Cortex of kidney (tissue), 1 donor: Measurements from ENCODE around the gene LRFN5.

Experiments
- DNase-seq: peaks from one replicate; lab custom pipeline; 2025; lab: John Stamatoyannopoulos, UW

The LRFN5 gene

GRCh38 chr14:41773536-41774279 lies 167.0 kb downstream of the LRFN5 start:
- no peak for DNase-seq

DNA sequence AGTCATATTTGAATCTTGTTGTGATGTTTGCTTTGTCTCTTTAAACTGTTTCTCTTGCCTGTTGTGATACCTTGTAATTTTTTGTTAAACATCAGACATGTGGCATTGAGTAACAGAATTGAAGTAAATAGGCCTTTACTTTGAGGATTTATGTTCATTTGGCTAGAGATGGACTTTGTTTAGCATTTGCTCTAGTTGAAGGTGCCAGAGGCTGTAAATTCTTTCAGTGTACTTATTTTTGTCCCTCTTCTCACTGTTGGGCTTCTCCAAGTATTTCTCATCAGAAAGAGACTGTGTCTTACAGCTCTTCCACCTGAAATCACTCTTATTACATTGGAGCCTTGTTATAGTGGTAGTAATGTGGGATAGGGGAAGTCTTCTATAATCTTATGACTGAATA lies 175.8 kb downstream of the LRFN5 start:
- no peak for DNase-seq

DNA sequence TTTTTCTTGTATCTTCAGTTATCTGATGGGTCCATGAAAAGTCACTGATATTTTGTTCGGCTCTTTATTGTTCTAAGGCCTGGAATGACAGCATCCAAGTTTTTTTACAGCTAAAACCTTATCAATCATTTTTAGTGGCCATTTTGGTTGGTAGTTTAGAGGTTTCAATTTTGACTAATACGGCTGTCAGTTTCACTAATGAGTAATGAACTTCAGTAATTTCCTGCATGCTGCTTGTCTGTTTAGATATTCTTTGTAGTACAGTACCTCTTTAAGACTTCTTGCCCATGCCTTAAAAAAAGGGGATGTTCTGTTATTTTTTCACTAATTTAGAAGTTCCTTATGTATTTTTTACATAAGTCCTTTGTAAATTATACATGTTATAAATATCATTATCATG lies 176.7 kb downstream of the LRFN5 start:
- no peak for DNase-seq

DNA sequence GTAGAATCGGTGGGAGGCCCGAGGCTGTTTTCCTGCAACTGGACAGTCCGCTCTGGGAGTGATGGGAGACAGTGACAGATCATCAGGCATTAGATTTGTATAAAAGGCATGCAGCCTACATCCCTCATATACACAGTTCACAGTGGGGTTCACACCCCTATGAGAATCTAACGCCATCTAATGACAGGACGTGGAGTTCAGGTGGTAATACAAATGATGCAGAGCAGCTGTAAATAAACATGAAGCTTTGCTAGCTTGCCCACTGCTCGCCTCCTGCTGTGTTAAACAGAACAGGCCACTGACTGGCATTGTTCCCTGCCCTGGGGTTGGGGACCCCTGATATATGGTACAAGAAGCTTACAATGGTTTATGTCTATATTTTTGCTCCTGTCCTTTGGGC lies 179.0 kb downstream of the LRFN5 start:
- no peak for DNase-seq

DNA sequence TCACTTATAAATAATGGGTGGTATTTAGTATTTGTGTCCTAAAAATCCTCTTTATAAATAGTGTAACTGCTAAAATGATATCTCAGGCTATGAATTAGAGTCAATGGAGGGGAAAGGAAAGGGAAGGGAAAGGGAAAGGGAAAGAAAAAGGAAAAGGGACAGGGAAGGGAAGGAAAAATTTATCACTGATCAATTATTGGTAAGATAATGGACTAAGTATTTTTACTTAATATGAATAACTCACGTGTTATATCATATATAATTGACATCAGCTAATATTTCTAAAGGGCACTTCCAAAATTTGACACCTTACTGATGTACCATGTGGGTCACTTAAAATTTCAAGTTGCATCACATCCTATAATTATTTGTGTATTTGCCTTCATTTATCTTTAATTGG lies 193.1 kb downstream of the LRFN5 start:
- no peak for DNase-seq

- DNase-seq = no peak
These were observed 199.0 kb downstream of the LRFN5 start for GRCh38 chr14:41805633-41806032.

DNA sequence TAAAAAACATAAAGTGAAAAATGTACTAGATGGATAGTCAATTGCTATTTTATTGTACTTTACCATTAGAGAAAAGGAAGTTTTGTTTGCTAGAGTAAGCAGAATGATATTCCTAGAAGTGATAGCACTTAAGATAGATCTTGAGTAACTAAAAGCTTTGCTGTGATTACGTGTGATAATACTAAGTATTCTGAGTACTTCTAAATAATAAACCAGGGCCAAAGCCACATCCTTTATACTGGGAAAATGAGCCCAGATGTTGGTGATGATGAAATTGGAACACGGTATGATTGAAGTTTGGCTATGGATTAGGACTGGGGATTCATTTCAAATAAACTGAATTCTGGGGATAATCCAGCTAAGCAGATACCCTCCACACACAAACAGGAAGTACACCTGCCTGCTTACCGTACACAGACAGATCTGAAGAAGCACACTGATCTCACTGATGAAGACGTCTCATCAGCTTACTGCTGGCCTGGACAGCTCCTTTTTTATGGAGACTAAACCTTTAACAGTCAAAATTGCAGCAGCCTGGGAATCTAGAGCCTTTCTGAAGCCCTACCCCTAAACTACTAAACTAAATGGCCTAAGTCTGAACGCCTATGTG lies 199.8 kb downstream of the LRFN5 start:
- no peak for DNase-seq

DNA sequence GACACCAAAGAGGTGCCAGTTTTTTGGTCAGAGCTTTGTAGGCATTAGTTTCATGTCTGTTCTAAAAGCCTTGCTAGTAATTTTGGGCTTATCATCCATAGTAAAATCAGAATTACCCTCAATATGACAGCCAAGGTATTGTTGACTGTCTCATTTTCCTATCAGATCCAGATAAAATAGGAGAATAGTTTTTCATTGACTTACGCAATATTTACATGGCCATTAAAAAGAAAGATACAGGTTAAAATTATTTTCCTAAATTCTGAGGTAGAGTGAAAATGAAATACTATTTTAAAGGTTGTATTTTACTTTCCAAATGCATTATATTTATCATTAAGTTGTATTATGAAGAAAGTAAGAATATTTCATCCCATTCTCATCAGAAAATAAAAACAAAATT lies 203.7 kb downstream of the LRFN5 start:
- no peak for DNase-seq

DNA sequence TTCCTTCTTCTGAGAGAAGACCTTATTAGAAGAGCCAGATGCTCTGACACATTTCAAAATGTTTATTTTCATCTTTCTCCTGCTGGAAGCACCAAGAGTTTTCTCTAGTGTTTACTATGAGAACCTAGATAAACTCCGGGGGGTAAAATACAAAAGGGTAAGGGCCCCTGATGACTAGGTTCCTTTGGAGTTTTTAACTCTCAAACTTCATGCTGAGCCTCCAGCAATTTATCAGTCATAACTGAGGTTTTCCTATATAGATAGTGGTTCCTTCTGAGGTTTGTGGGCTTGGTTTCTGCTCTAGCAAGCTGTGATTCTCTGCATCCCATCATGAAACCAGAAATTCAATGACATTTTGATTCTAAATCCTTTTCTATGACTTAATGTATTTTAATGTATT lies 210.9 kb downstream of the LRFN5 start:
- DNase-seq = no peak

GRCh38 chr14:41824441-41824840 lies 217.8 kb downstream of the LRFN5 start:
- DNase-seq = no peak

DNA sequence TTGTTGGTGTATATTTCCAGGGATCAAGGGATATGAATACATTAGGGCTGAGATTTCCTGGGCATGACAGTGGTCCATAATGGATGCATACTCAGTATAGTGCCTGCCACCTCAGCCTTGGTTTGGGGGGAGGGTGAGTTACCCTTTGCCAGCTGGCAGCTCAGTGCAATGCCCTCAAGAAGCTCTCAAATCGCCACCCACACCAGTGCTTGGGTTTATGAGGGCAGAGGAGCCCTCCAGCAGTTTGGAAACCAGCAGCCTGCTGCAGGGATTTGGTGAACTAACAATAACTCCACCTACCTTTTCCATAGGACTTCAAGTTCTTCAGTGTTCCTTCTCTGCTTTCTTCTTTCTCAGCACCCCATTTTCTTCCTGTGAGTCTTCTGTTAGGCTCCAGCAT lies 218.9 kb downstream of the LRFN5 start:
- DNase-seq = no peak

DNA sequence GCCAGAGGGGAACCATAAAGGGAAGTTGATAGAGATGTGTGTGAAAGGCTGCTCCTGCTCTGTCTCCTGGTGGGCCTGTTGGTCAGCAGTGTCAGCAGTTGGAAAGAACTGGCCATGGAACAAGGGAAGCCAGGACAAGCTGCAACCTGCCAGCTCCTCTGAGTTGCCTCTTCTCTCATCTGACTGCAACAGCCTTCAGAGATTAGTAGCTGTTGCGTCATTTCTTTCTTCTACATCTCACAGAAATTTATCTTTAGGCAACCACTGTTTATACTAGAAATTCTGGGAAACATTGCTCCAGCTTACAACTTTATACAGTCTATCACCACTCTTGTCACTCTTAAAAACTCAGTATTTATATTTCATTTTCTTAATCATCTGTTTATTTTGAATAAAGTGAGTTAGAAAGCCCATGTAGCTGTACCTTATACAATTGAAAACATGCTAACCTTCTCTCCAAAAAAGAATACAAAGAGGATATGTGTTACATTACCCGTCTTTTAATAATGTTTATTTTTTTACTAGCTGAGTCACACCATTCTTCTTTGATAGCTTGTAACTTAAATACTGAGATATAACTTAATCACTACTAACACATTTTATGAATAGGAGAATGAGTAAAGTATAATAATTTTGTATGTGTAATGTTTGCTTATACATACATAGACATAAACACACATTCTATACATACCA lies 224.2 kb downstream of the LRFN5 start:
- DNase-seq = no peak

- DNase-seq = no peak
These were observed 233.0 kb downstream of the LRFN5 start for GRCh38 chr14:41839661-41840060.

DNA sequence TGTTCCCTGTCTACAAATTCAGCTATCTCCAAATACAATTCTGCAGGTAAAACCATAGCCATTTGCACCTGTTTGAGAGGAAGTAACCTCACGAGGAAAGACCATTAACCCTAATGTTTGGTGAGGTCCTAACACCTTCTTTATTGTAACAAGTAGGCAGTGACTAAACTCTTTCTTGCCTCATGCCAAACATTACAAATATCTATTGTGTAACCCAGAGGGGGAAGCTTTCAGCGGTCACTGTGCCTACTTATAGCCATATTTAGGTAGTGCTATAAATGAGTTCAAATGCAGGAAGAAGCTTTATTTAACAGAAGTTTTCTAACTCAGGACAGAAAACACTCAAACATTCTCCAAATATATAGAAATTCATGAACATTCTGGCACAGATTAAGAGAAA lies 252.7 kb downstream of the LRFN5 start:
- no peak for DNase-seq

DNA sequence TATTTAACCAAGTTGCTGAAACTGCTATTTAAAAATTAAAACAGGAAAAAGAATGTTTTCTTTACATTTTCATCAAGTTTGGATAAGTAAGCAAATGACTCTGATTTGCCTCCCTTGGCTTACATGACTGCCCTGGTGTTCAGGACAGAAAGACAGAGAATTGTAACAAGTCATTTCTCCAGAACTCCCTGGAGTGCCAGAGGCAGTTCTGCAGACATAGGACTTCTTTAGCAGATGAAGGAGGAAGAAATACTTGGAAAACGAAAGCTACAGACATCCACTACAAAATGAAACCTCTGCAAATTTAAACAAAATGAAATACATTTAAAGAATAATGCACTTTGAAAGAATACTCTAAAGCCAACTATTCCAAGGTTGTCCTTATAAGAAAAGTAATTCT lies 253.9 kb downstream of the LRFN5 start:
- DNase-seq = no peak

- DNase-seq = no peak
These were observed 259.2 kb downstream of the LRFN5 start for GRCh38 chr14:41865894-41866293.

DNA sequence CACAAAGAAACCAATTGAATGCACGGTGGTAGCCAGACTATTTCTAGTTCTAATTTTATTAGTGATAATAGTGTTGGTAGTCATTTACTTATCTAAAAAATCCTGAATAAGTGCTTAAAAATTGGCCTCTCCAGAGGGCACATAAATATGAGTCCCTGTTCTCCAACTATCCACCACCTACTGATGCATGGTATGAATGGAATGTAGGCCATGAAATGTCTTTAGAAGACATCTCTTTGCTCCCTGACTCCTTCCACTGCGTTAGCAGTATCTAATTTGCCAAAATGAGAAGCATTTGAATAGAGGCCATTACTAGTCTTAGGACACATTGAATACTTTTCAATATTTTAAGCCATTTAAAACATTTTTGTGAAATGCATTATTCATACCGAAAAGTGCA lies 261.7 kb downstream of the LRFN5 start:
- no peak for DNase-seq

GRCh38 chr14:41872931-41873685 lies 266.4 kb downstream of the LRFN5 start:
- no peak for DNase-seq

DNA sequence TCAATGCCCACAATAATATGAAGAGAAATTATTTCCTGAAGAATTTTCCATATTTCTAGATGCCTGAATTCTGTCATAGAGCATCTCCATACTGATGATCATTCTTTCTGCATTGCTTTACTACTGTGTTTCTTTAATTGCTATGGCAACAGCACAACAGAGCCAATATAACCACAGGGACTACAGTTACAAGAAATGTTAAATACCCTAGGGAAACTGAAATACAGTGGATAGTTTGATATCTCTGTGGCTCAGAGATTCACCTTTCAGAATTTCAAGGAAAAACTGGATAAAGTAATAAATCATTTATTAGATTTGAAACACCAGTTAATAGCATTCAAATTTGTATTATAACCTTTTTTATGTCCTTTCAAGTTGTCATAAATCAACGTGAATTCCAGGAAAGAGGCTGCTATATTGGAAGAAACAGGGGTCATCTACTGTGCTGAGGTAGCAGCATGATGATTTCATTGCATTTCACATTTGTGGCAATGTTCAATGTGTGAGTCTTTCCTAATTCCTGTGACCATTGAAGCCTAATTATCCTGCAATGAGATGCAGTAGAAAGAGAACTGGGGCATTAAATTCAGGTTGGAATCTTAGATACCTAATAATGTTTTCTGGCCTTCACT lies 267.1 kb downstream of the LRFN5 start:
- DNase-seq = no peak

- no peak for DNase-seq
These were observed 268.4 kb downstream of the LRFN5 start for GRCh38 chr14:41875116-41875515.

- DNase-seq = no peak
These were observed 271.6 kb downstream of the LRFN5 start for GRCh38 chr14:41878321-41878720.

- DNase-seq = no peak
These were observed 284.9 kb downstream of the LRFN5 start for GRCh38 chr14:41891624-41892023.
